Measurements from ENCODE around the gene FBXL13. TPM values are rescaled to one million over a fixed set of nuclear protein-coding genes. Genes with fewer than 3 reads are reported as not detected.
A peak's percentile ranks its signal among the peaks of the same experiment; 100 is the strongest.

Gene FBXL13
- polyA plus RNA-seq, 1 of the 3 experiments (the other 2 are of a cell fraction): 1.1 TPM

GRCh38 chr7:102859084-102859798 lies 215.4 kb downstream of the FBXL13 start:
- H3K36me3 ChIP-seq (replicated peaks in 1 of 2; ENCODE audit: control insufficient read depth in 1 of 2, insufficient read depth in 2 of 2, low read length in 1 of 2): no peaks in the 10 kb centered on the region
- no peaks in the 10 kb centered on the region for H3K9me3 ChIP-seq
- H3K4me3 ChIP-seq (ENCODE audit: low read depth in 2 of 2, low read length in 1 of 2): no peak overlapping the region
- peaks cover 9 to 10% of the 10 kb centered on the region in 2 experiments; a peak in 3 of 4 replicates for H3K4me1 ChIP-seq (ENCODE audit: control insufficient read depth in 1 of 2, insufficient read depth in 2 of 2, low read depth in 1 of 2, low read length in 1 of 2)
- DNase-seq: no peak
- CTCF ChIA-PET: interaction anchor here (1.1 kb wide), 1 partner anchor 203 kb away, joined by 4 read pairs; no protein-coding TSS in a partner anchor
- H3K9me2 ChIP-seq: no peaks in the 10 kb centered on the region
- no peaks in the 10 kb centered on the region for H4K20me1 ChIP-seq (ENCODE audit: insufficient read depth)
- H3K27ac ChIP-seq (ENCODE audit: low read depth in 2 of 2, low read length in 1 of 2): peak overlapping the region; percentile 58 to 81; a peak in 3 of 4 replicates
- H3K4me2 ChIP-seq: no peak overlapping the region
- POLR2A ChIA-PET: no interaction called here
- H3K9ac ChIP-seq: no peak overlapping the region
- peaks cover 20% of the 10 kb centered on the region for H3F3A ChIP-seq (replicated peaks; ENCODE audit: insufficient read depth)
- H3K27me3 ChIP-seq (ENCODE audit: insufficient read depth): no peaks in the 10 kb centered on the region
- H2AFZ ChIP-seq (ENCODE audit: low read depth): no peak overlapping the region
- TF ChIP-seq NFIC (IDR thresholded peaks at IDR 0.05; ENCODE audit: borderline replicate concordance) (no peak), JUND (IDR thresholded peaks at IDR 0.05) (no peak), MEF2A (IDR thresholded peaks at IDR 0.05; ENCODE audit: borderline replicate concordance, low read depth) (no peak), EZH2phosphoT487 (IDR thresholded peaks at IDR 0.05; ENCODE audit: borderline replicate concordance, low read depth) (no peak), NRF1 (IDR thresholded peaks at IDR 0.05; ENCODE audit: low read depth, low read length) (no peak), TCF12 (IDR thresholded peaks at IDR 0.05) (no peak), RAD21 (IDR thresholded peaks at IDR 0.05; ENCODE audit: low read length) (no peak), REST (IDR thresholded peaks at IDR 0.05; ENCODE audit: low read depth, low read length) (no peak), FOXM1 (IDR thresholded peaks at IDR 0.05; ENCODE audit: low read depth) (no peak), TAF1 (IDR thresholded peaks at IDR 0.05; ENCODE audit: borderline replicate concordance, low read depth, low read length) (no peak), ELF1 (IDR thresholded peaks at IDR 0.05) (no peak), MXI1 (IDR thresholded peaks at IDR 0.05; ENCODE audit: low read depth, low read length) (no peak), RCOR1 (IDR thresholded peaks at IDR 0.05; ENCODE audit: low read length) (no peak), GATA2 (CRISPR knock-in tag; IDR thresholded peaks at IDR 0.05) (no peak), MAX (IDR thresholded peaks at IDR 0.05; ENCODE audit: low read depth) (no peak), GABPA (IDR thresholded peaks at IDR 0.05; ENCODE audit: low read depth) (no peak), USF2 (IDR thresholded peaks at IDR 0.05; ENCODE audit: borderline replicate concordance, low read depth, low read length) (no peak), ZBTB33 (IDR thresholded peaks at IDR 0.05; ENCODE audit: borderline replicate concordance, low read depth) (no peak), CHD2 (IDR thresholded peaks at IDR 0.05; ENCODE audit: low read length, partially characterized antibody) (no peak)
- TF ChIP-seq, protein P1, sequence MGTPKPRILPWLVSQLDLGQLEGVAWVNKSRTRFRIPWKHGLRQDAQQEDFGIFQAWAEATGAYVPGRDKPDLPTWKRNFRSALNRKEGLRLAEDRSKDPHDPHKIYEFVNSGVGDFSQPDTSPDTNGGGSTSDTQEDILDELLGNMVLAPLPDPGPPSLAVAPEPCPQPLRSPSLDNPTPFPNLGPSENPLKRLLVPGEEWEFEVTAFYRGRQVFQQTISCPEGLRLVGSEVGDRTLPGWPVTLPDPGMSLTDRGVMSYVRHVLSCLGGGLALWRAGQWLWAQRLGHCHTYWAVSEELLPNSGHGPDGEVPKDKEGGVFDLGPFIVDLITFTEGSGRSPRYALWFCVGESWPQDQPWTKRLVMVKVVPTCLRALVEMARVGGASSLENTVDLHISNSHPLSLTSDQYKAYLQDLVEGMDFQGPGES (IDR thresholded peaks at IDR 0.05; ENCODE audit: low read depth, low read length): no peak
- WGBS (ENCODE audit: low lambda C conversion rate): 79% methylated on average over 4 of the region's 4 CpGs
- H3K79me2 ChIP-seq (ENCODE audit: insufficient read depth): no peaks in the 10 kb centered on the region
